Measurements from ENCODE around the gene ZNF600.
"Not testable (repeated sequence)": the region's sequence is repeated elsewhere in the genome, so short reads cannot be mapped to it uniquely, and the experiment has no call there.

- not testable (repeated sequence) for TF ChIP-seq CTCF (IDR thresholded peaks at IDR 0.05; ENCODE audit: low read depth, low read length, poor library complexity, severe bottlenecking); EZH2phosphoT487 (IDR thresholded peaks at IDR 0.05; ENCODE audit: borderline replicate concordance, low read length)
Measured at GRCh38 chr19:52829866-52830265, 43.3 kb upstream of the ZNF600 start.

All from DOHH2 (cell line).